SU-DHL-6 (cell line): ENCODE measurements around the gene RALGPS1.

Experiments used
- H2AFZ ChIP-seq: fragments of 200-600 bp; sonication (generic); 2 replicates; pipeline ENCODE4 v1.6.1; 2014; ENCODE audit warnings: low read depth, mild to moderate bottlenecking, moderate library complexity, mixed read lengths, antibody characterized with exemption, low read length; ENCODE audit not compliant: severe bottlenecking
- H3F3A ChIP-seq: fragments of 200-600 bp; shearing (Covaris generic); 2 replicates; pipeline ENCODE4 v1.6.0; 2016; ENCODE audit warnings: antibody characterized with exemption, mild to moderate bottlenecking; ENCODE audit not compliant: insufficient read depth
- H3K27ac ChIP-seq: fragments of 200-600 bp; sonication (generic); 2 replicates; pipeline ENCODE4 v1.5.1; 2016; ENCODE audit warnings: low read depth, mild to moderate bottlenecking, low read length, moderate library complexity, mixed read lengths
- H3K27me3 ChIP-seq: fragments of 200-600 bp; sonication (generic), shearing (Covaris generic); 2 replicates; pipeline ENCODE4 v1.6.0; 2014; ENCODE audit warnings: mild to moderate bottlenecking, low read length
- H3K36me3 ChIP-seq: fragments of 200-600 bp; sonication (generic); 2 replicates; pipeline ENCODE4 v1.6.1; 2014; ENCODE audit warnings: mild to moderate bottlenecking, low read length, mixed read lengths
- H3K4me2 ChIP-seq: fragments of 300-600, 200-600 bp; shearing (Covaris generic), sonication (generic); 2 replicates; pipeline ENCODE4 v1.6.0; 2014; ENCODE audit warnings: low read length, low read depth, mild to moderate bottlenecking; ENCODE audit not compliant: poor library complexity, severe bottlenecking
- H3K4me3 ChIP-seq: fragments of 200-600 bp; sonication (generic); 2 replicates; pipeline ENCODE4 v1.5.1; 2014; ENCODE audit warnings: antibody characterized with exemption, low read length, mild to moderate bottlenecking, mixed read lengths; ENCODE audit not compliant: insufficient read depth, poor library complexity, severe bottlenecking
- H3K79me2 ChIP-seq: fragments of 200-600 bp; sonication (generic); 2 replicates; pipeline ENCODE4 v1.6.1; 2014; ENCODE audit warnings: mild to moderate bottlenecking, low read length, moderate library complexity; ENCODE audit not compliant: insufficient read depth
- H3K9ac ChIP-seq: fragments of 200-600 bp; sonication (generic); 2 replicates; pipeline ENCODE4 v1.7.0; 2014; ENCODE audit warnings: mild to moderate bottlenecking, low read length
- H3K9me2 ChIP-seq: fragments of 200-600 bp; sonication (generic); replicated peaks from 2 replicates; pipeline ENCODE4 v1.6.1; 2014; ENCODE audit warnings: low read length; ENCODE audit not compliant: insufficient read depth
- H3K9me3 ChIP-seq: fragments of 200-600 bp; sonication (generic); 2 replicates; pipeline ENCODE4 v1.6.1; 2014; ENCODE audit warnings: low read length, mixed read lengths; ENCODE audit not compliant: insufficient read depth
- H4K20me1 ChIP-seq: fragments of 200-600 bp; sonication (generic); 2 replicates; pipeline ENCODE4 v1.6.1; 2014; ENCODE audit warnings: low read depth, mild to moderate bottlenecking, antibody characterized with exemption, low read length, moderate library complexity, mixed read lengths
- CTCF ChIP-seq: fragments of 200-600 bp; sonication (generic); IDR thresholded peaks from one replicate; pipeline ENCODE4 v1.5.1; 2017; ENCODE audit warnings: antibody characterized with exemption, mild to moderate bottlenecking, low read length, moderate library complexity; ENCODE audit not compliant: insufficient read depth, poor library complexity, severe bottlenecking
- EZH2phosphoT487 ChIP-seq: fragments of 200-600 bp; sonication (generic), shearing (Covaris generic); conservative IDR thresholded peaks from 2 replicates; pipeline ENCODE4 v1.6.1; 2018; ENCODE audit warnings: mild to moderate bottlenecking, antibody characterized with exemption, low read length, moderate library complexity, mixed read lengths

The RALGPS1 gene

GRCh38 chr9:127087411-127087810 lies 172.8 kb downstream of the RALGPS1 start:
- H3K9me3 ChIP-seq, result no peaks in the 10 kb centered on the region
- no peaks in the 10 kb centered on the region for H3F3A ChIP-seq
- H3K4me2 ChIP-seq, result no peak overlapping the region
- no peaks in the 10 kb centered on the region for H3K79me2 ChIP-seq
- TF ChIP-seq CTCF, result no peak
- TF ChIP-seq EZH2phosphoT487, result no peak
- no peak overlapping the region for H2AFZ ChIP-seq
- H3K4me3 ChIP-seq, result no peak overlapping the region
- no peaks in the 10 kb centered on the region for H3K9me2 ChIP-seq
- H3K9ac ChIP-seq, result no peak overlapping the region
- no peaks in the 10 kb centered on the region for H3K36me3 ChIP-seq
- no peak overlapping the region for H3K27ac ChIP-seq
- H4K20me1 ChIP-seq, result 0 out of 2 replicates have a peak, but pooled peaks cover 5% of the 10 kb centered on the region
- no peaks in the 10 kb centered on the region for H3K27me3 ChIP-seq

GRCh38 chr9:127087836-127088235 lies 173.3 kb downstream of the RALGPS1 start:
- H3K27ac ChIP-seq, result no peak overlapping the region
- no peaks in the 10 kb centered on the region for H3K9me2 ChIP-seq
- no peak overlapping the region for H3K4me2 ChIP-seq
- 0 out of 2 replicates have a peak, but pooled peaks cover 5% of the 10 kb centered on the region for H4K20me1 ChIP-seq
- H3K79me2 ChIP-seq, result no peaks in the 10 kb centered on the region
- no peaks in the 10 kb centered on the region for H3K9me3 ChIP-seq
- H3K36me3 ChIP-seq, result no peaks in the 10 kb centered on the region
- TF ChIP-seq CTCF (no peak), EZH2phosphoT487 (no peak)
- no peaks in the 10 kb centered on the region for H3K27me3 ChIP-seq
- no peak overlapping the region for H3K4me3 ChIP-seq
- H2AFZ ChIP-seq, result no peak overlapping the region
- H3K9ac ChIP-seq, result no peak overlapping the region
- H3F3A ChIP-seq, result no peaks in the 10 kb centered on the region

- Histone ChIP-seq H3K9me3 (no peaks in the 10 kb centered on the region), H3K27me3 (no peaks in the 10 kb centered on the region), H3K36me3 (no peaks in the 10 kb centered on the region), H3K79me2 (no peaks in the 10 kb centered on the region), H3K4me2 (no peak overlapping the region), H2AFZ (no peak overlapping the region), H3K27ac (no peak overlapping the region), H4K20me1 (0 out of 2 replicates have a peak, but pooled peaks cover 5% of the 10 kb centered on the region), H3F3A (no peaks in the 10 kb centered on the region), H3K4me3 (no peak overlapping the region), H3K9ac (no peak overlapping the region), H3K9me2 (no peaks in the 10 kb centered on the region)
- no peak for TF ChIP-seq CTCF
- TF ChIP-seq EZH2phosphoT487, result no peak
Measured at GRCh38 chr9:127088724-127089615, 174.4 kb downstream of the RALGPS1 start.
